ENCODE measurements around the gene SYT1.

DNA sequence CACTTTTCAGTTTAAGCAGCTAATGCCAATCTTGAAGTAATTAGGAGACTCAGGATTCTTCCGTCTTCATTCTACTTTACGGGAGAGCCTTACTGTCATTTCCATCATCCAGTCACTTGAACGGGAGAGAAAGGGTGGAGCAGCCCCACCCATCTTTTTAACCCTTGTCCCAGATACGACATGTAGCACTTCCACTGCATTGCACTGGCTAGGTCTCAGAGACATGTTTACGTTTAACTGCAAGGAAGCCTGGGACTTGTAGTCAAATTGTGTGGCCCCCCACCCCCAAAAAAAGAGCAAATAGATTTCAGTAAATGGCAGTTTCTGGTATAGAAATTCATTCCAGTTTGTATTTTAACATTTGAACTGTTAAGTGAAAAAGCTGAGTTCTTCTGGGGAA lies 46.1 kb upstream of the SYT1 start:
- no peak for TF ChIP-seq CTCF (IDR thresholded peaks at IDR 0.05 in 2 of 3, conservative IDR thresholded peaks at IDR 0.05 in 1 of 3; ENCODE audit: borderline replicate concordance in 1 of 3, insufficient read depth in 1 of 3, low read depth in 2 of 3, low read length in 2 of 3)
- TF ChIP-seq POLR2A (IDR thresholded peaks at IDR 0.05; ENCODE audit: borderline replicate concordance, extremely low read depth, insufficient read depth, insufficient read length), result no peak
- TF ChIP-seq ZBTB33 (IDR thresholded peaks at IDR 0.05; ENCODE audit: extremely low read depth, insufficient replicate concordance, low read length), result no peak
- TF ChIP-seq EZH2 (IDR thresholded peaks at IDR 0.05), result no peak
- TF ChIP-seq CEBPB (IDR thresholded peaks at IDR 0.05; ENCODE audit: low read depth), result no peak
- no peak for TF ChIP-seq ZNF274 (IDR thresholded peaks at IDR 0.05; ENCODE audit: low read depth, low read length)
- no peak for TF ChIP-seq MAX (IDR thresholded peaks at IDR 0.05)

Data from HCT116 (cell line).